Neural cell (in vitro differentiated cells): ENCODE data around the gene SLC41A2. TPM values are rescaled to one million over a fixed set of nuclear protein-coding genes. Genes with fewer than 3 reads are reported as not detected.

Experiments
- H2AFZ ChIP-seq: fragments of 200-600, 300-800 bp; sonication (generic), shearing (Covaris generic); 2 replicates; pipeline ENCODE4 v1.6.0; 2014; ENCODE audit warnings: low read depth, mild to moderate bottlenecking, antibody characterized with exemption, low read length, moderate library complexity
- H3F3A ChIP-seq: fragments of 200-600 bp; shearing (Covaris generic); 2 replicates; pipeline ENCODE4 v1.6.1; 2016; ENCODE audit warnings: mild to moderate bottlenecking, moderate library complexity, mixed read lengths, antibody characterized with exemption, low read length; ENCODE audit not compliant: insufficient read depth, poor library complexity, severe bottlenecking
- H3K27ac ChIP-seq: fragments of 200-600, 300-800 bp; sonication (generic), shearing (Covaris generic); 2 replicates; pipeline ENCODE4 v1.5.1; 2014; ENCODE audit warnings: mild to moderate bottlenecking, low read length, moderate library complexity
- H3K27me3 ChIP-seq: fragments of 300-800, 200-600 bp; sonication (generic), shearing (Covaris generic); 2 replicates; pipeline ENCODE4 v1.6.0; 2014; ENCODE audit warnings: mild to moderate bottlenecking, low read depth, low read length, moderate library complexity; ENCODE audit not compliant: insufficient read depth
- H3K36me3 ChIP-seq: fragments of 300-800, 200-600 bp; sonication (generic), shearing (Covaris generic); 2 replicates; pipeline ENCODE4 v1.5.1; 2014; ENCODE audit warnings: mild to moderate bottlenecking, antibody characterized with exemption, low read length, moderate library complexity; ENCODE audit not compliant: insufficient read depth
- H3K4me2 ChIP-seq: fragments of 300-800, 200-600 bp; sonication (generic), shearing (Covaris generic); 2 replicates; pipeline ENCODE4 v1.6.0; 2014; ENCODE audit warnings: mild to moderate bottlenecking, low read length
- H3K4me3 ChIP-seq: fragments of 300-800, 200-600 bp; sonication (generic), shearing (Covaris generic); 2 replicates; pipeline ENCODE4 v1.5.1; 2014; ENCODE audit warnings: mild to moderate bottlenecking, low read length, moderate library complexity
- H3K79me2 ChIP-seq: fragments of 200-600 bp; shearing (Covaris generic); replicated peaks from 2 replicates; pipeline ENCODE4 v1.6.0; 2014; ENCODE audit warnings: mild to moderate bottlenecking, low read length, moderate library complexity; ENCODE audit not compliant: insufficient read depth
- H3K9ac ChIP-seq: fragments of 300-800, 200-600 bp; sonication (generic), shearing (Covaris generic); 2 replicates; pipeline ENCODE4 v1.6.1; 2016; ENCODE audit warnings: mild to moderate bottlenecking, low read length, mixed read lengths
- H3K9me2 ChIP-seq: fragments of 200-600 bp; shearing (Covaris generic); 2 replicates; pipeline ENCODE4 v1.6.1; 2016; ENCODE audit warnings: mild to moderate bottlenecking, low read length, mixed read lengths; ENCODE audit not compliant: insufficient read depth
- H3K9me3 ChIP-seq: fragments of 200-600, 300-800 bp; sonication (generic), shearing (Covaris generic); 2 replicates; pipeline ENCODE4 v1.6.1; 2016; ENCODE audit warnings: mild to moderate bottlenecking, mixed run types, low read length, moderate library complexity, mixed read lengths
- H4K20me1 ChIP-seq: fragments of 200-600 bp; shearing (Covaris generic); 2 replicates; pipeline ENCODE4 v1.6.1; 2016; ENCODE audit warnings: mild to moderate bottlenecking, mixed run types; ENCODE audit not compliant: insufficient read depth
- CTCF ChIP-seq: fragments of 450-650 bp; IDR thresholded peaks from 2 replicates; pipeline ENCODE4 v1.5.1; 2014; ENCODE audit warnings: antibody characterized with exemption, mild to moderate bottlenecking, moderate library complexity; ENCODE audit not compliant: poor library complexity, severe bottlenecking
- EP300 ChIP-seq: fragments of 450-650 bp; conservative IDR thresholded peaks from 2 replicates; pipeline ENCODE4 v1.6.1; 2014; ENCODE audit warnings: antibody characterized with exemption, mild to moderate bottlenecking, moderate library complexity; ENCODE audit not compliant: poor library complexity, severe bottlenecking
- EZH2 ChIP-seq: fragments of 200-600, 300-800 bp; shearing (Covaris generic), sonication (generic); IDR thresholded peaks from 2 replicates; pipeline ENCODE4 v1.6.1; 2014; ENCODE audit warnings: antibody characterized with exemption, low read length, borderline replicate concordance, mild to moderate bottlenecking; ENCODE audit not compliant: insufficient read depth, poor library complexity, severe bottlenecking
- MXI1 ChIP-seq: fragments of 450-650 bp; conservative IDR thresholded peaks from 2 replicates; pipeline ENCODE4 v1.6.1; 2014; ENCODE audit warnings: antibody characterized with exemption, mild to moderate bottlenecking; ENCODE audit not compliant: poor library complexity, severe bottlenecking
- POLR2AphosphoS5 ChIP-seq: IDR thresholded peaks from 2 replicates; pipeline ENCODE4 v1.6.1; 2012
- RAD21 ChIP-seq: fragments of 450-650 bp; conservative IDR thresholded peaks from 2 replicates; pipeline ENCODE4 v1.6.1; 2014; ENCODE audit warnings: antibody characterized with exemption, mild to moderate bottlenecking, moderate library complexity
- REST ChIP-seq: IDR thresholded peaks from 2 replicates; pipeline ENCODE4 v1.6.1; 2012; ENCODE audit warnings: borderline replicate concordance
- SMC3 ChIP-seq: fragments of 450-650 bp; conservative IDR thresholded peaks from 2 replicates; pipeline ENCODE4 v1.6.1; 2014; ENCODE audit warnings: antibody characterized with exemption, mild to moderate bottlenecking, moderate library complexity; ENCODE audit not compliant: poor library complexity
- TAF1 ChIP-seq: IDR thresholded peaks from 2 replicates; pipeline ENCODE4 v1.6.1; 2012; ENCODE audit warnings: low read depth
- polyA plus RNA-seq: library from polyadenylated mRNA; depleted of rRNA; stranded (reverse); fragments of >200 nt; gene quantifications from 2 replicates; pipeline ENCODE4 v1.2.3, GENCODE V29; 2014

Gene SLC41A2
- polyA plus RNA-seq, 1 donor from 2014 or later = 26.1 TPM

GRCh38 chr12:104910196-104910840 is 47.8 kb downstream of the SLC41A2 start:
- no peak overlapping the region for H3K9ac ChIP-seq
- H3K9me3 ChIP-seq = no peaks in the 10 kb centered on the region
- no peak overlapping the region for H3K27ac ChIP-seq
- no peaks in the 10 kb centered on the region for H3K9me2 ChIP-seq
- no peak overlapping the region for H3K4me2 ChIP-seq
- H2AFZ ChIP-seq = no peak overlapping the region
- peaks cover 4% of the 10 kb centered on the region for H3K36me3 ChIP-seq
- H4K20me1 ChIP-seq = no peaks in the 10 kb centered on the region
- no peak overlapping the region for H3K4me3 ChIP-seq
- TF ChIP-seq EP300 (no peak), SMC3 (no peak)
- no peaks in the 10 kb centered on the region for H3F3A ChIP-seq
- H3K79me2 ChIP-seq = no peaks in the 10 kb centered on the region
- H3K27me3 ChIP-seq = no peaks in the 10 kb centered on the region

DNA sequence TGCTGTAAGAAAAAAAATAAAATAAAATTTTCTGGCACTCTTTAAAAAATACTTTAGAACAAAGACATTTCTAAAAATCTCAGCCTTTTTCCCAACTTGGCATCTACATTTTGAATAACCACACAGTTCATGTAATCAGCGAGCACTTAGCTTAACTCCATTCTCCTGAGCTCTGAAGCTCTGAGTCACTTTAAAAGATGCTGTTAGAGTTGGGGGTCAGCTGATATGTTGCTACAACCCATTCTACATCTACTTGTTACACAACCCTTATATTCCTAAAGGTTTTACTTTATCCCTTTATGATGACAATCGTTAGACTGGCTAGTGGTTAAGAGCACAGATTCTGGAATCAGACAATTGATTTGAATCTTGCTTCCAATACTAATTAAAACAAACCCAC is 48.3 kb downstream of the SLC41A2 start:
- peaks cover 4% of the 10 kb centered on the region for H3K36me3 ChIP-seq
- no peaks in the 10 kb centered on the region for H3K79me2 ChIP-seq
- H3K4me3 ChIP-seq = no peak overlapping the region
- no peak for TF ChIP-seq REST
- no peak for TF ChIP-seq TAF1
- TF ChIP-seq MXI1 = no peak
- no peak for TF ChIP-seq EP300
- TF ChIP-seq CTCF = no peak
- TF ChIP-seq EZH2 = no peak
- TF ChIP-seq RAD21 = no peak
- no peak for TF ChIP-seq POLR2AphosphoS5
- no peak for TF ChIP-seq SMC3
- H3K27me3 ChIP-seq = no peaks in the 10 kb centered on the region
- H3K4me2 ChIP-seq = no peak overlapping the region
- H2AFZ ChIP-seq = no peak overlapping the region
- no peaks in the 10 kb centered on the region for H4K20me1 ChIP-seq
- H3K9me2 ChIP-seq = no peaks in the 10 kb centered on the region
- H3K27ac ChIP-seq = no peak overlapping the region
- no peaks in the 10 kb centered on the region for H3F3A ChIP-seq
- no peak overlapping the region for H3K9ac ChIP-seq
- no peaks in the 10 kb centered on the region for H3K9me3 ChIP-seq

Other genes starting within 250 kb of the SLC41A2 start
- 10.0 and 12.0 TPM in 2 replicates for gene NOPCHAP1, start 28.0 kb upstream of the SLC41A2 start, polyA plus RNA-seq
- gene ALDH1L2, start 126.2 kb upstream of the SLC41A2 start, polyA plus RNA-seq = 0.35 and 1.0 TPM in 2 replicates
- 36.9 and 52.6 TPM in 2 replicates for gene WASHC4, start 149.4 kb upstream of the SLC41A2 start, polyA plus RNA-seq